HepG2 (cell line): ENCODE data around the gene NPBWR2. TPM values are rescaled to one million over a fixed set of nuclear protein-coding genes. Genes with fewer than 3 reads are reported as not detected.
A peak's percentile ranks its signal among the peaks of the same experiment; 100 is the strongest.

Source experiments
- CCDC6 ChIP-seq: sonication (generic); formaldehyde crosslinking; IDR thresholded peaks from 2 replicates; pipeline ENCODE4 v1.8.1; 2022; ENCODE audit warnings: mild to moderate bottlenecking, missing genetic modification reagents, moderate library complexity
- HOXD1 ChIP-seq: sonication (generic); formaldehyde crosslinking; IDR thresholded peaks from 2 replicates; pipeline ENCODE4 v1.5.0; 2020; ENCODE audit warnings: missing genetic modification reagents
- KLF11 ChIP-seq: IDR thresholded peaks from 2 replicates; pipeline ENCODE4 v1.6.1; 2016; ENCODE audit warnings: missing compliant biosample characterization
- KLF16 ChIP-seq, 2 experiments: sonication (generic) in 1 of 2; formaldehyde crosslinking in 1 of 2; IDR thresholded peaks; 2 replicates each; pipeline versions ENCODE4 v1.6.1 to v1.8.0; 2016 to 2023; ENCODE audit warnings: missing genetic modification reagents in 2 of 2, missing compliant biosample characterization in 1 of 2
- MNT ChIP-seq: fragments of 450-650 bp; IDR thresholded peaks from 2 replicates; pipeline ENCODE4 v1.6.1; 2016
- PAF1 ChIP-seq: IDR thresholded peaks from 2 replicates; pipeline ENCODE4 v1.6.1; 2016; ENCODE audit warnings: missing genetic modification reagents, missing compliant biosample characterization
- PHF21A ChIP-seq: sonication (generic); formaldehyde crosslinking; IDR thresholded peaks from 2 replicates; pipeline ENCODE4 v1.5.0; 2020; ENCODE audit warnings: mild to moderate bottlenecking, missing genetic modification reagents
- RAD51 ChIP-seq: fragments of 450-650 bp; IDR thresholded peaks from 2 replicates; pipeline ENCODE4 v1.6.1; 2016; ENCODE audit warnings: borderline replicate concordance
- RARA ChIP-seq: IDR thresholded peaks from 2 replicates; pipeline ENCODE4 v1.6.1; 2016; ENCODE audit warnings: missing genetic modification reagents, missing compliant biosample characterization
- RARG ChIP-seq: sonication (generic); formaldehyde crosslinking; IDR thresholded peaks from 2 replicates; pipeline ENCODE4 v1.4.0; 2020; ENCODE audit warnings: low read depth, mild to moderate bottlenecking, missing genetic modification reagents
- RELA ChIP-seq: sonication (generic); formaldehyde crosslinking; IDR thresholded peaks from 2 replicates; pipeline ENCODE4 v1.4.0; 2020; ENCODE audit warnings: missing genetic modification reagents
- TRIM22 ChIP-seq: fragments of 450-650 bp; IDR thresholded peaks from 2 replicates; pipeline ENCODE4 v1.6.1; 2017
- ZBTB34 ChIP-seq: sonication (generic); formaldehyde crosslinking; IDR thresholded peaks from 2 replicates; pipeline ENCODE4 v1.8.0; 2022; ENCODE audit warnings: mild to moderate bottlenecking, missing genetic modification reagents
- ZFP36L2 ChIP-seq: sonication (generic); formaldehyde crosslinking; IDR thresholded peaks from 2 replicates; pipeline ENCODE4 v1.4.0; 2020; ENCODE audit warnings: missing genetic modification reagents
- ZNF17 ChIP-seq: sonication (generic); formaldehyde crosslinking; IDR thresholded peaks from 2 replicates; pipeline ENCODE4 v1.5.0; 2020; ENCODE audit warnings: mild to moderate bottlenecking, missing genetic modification reagents
- ZNF274 ChIP-seq: sonication (generic); formaldehyde crosslinking; IDR thresholded peaks from 2 replicates; pipeline ENCODE4 v1.5.1; 2020; ENCODE audit warnings: mild to moderate bottlenecking, missing genetic modification reagents
- ZNF292 ChIP-seq: sonication (generic); formaldehyde crosslinking; IDR thresholded peaks from 2 replicates; pipeline ENCODE4 v1.8.1; 2022; ENCODE audit warnings: mild to moderate bottlenecking, low read depth, missing genetic modification reagents, borderline replicate concordance
- ZNF501 ChIP-seq: sonication (generic); formaldehyde crosslinking; IDR thresholded peaks from 2 replicates; pipeline ENCODE4 v1.5.1; 2020; ENCODE audit warnings: mild to moderate bottlenecking, moderate library complexity, missing genetic modification reagents
- ZNF629 ChIP-seq: sonication (generic); formaldehyde crosslinking; conservative IDR thresholded peaks from 2 replicates; pipeline ENCODE4 v1.5.0; 2020; ENCODE audit warnings: missing genetic modification reagents
- ZNF639 ChIP-seq: conservative IDR thresholded peaks from 2 replicates; pipeline ENCODE4 v1.6.1; 2018; ENCODE audit warnings: missing genetic modification reagents
- ZNF772 ChIP-seq: sonication (generic); formaldehyde crosslinking; IDR thresholded peaks from 2 replicates; pipeline ENCODE4 v1.5.0; 2020; ENCODE audit warnings: mild to moderate bottlenecking, missing genetic modification reagents
- ZNF773 ChIP-seq: sonication (generic); formaldehyde crosslinking; IDR thresholded peaks from 2 replicates; pipeline ENCODE4 v1.4.0; 2020; ENCODE audit warnings: missing genetic modification reagents, borderline replicate concordance
- ZNF780A ChIP-seq: sonication (generic); formaldehyde crosslinking; IDR thresholded peaks from 2 replicates; pipeline ENCODE4 v1.8.0; 2022; ENCODE audit warnings: mild to moderate bottlenecking, missing genetic modification reagents, moderate library complexity
- polyA plus RNA-seq, 8 experiments: library from polyadenylated mRNA; depleted of rRNA in 3 of 8; stranded (reverse) in 7 of 8; unstranded in 1 of 8; fragments of >200 nt; fragmentation: Illumina TruSeq in 4 of 8; extraction: Trizol in 4 of 8; gene quantifications; 2 replicates each; pipeline versions ENCODE4 v1.2.1 to v1.2.3, GENCODE V29; 2011 to 2016; ENCODE audit warnings: low read depth in 4 of 8, missing spikeins in 1 of 8, mixed read lengths in 1 of 8; ENCODE audit not compliant: insufficient read depth in 1 of 8
- total RNA-seq, 5 experiments: library from RNA; depleted of rRNA; stranded (reverse); fragments of >200 nt; fragmentation: Illumina TruSeq; extraction: Trizol; gene quantifications; 2 replicates each; pipeline ENCODE4 v1.2.3, GENCODE V29; 2016; ENCODE audit warnings: low read depth in 1 of 5
- TF ChIP-seq, protein P1 (sequence below): IDR thresholded peaks from 2 replicates; pipeline ENCODE4 v1.6.1; 2018; ENCODE audit warnings: missing genetic modification reagents, mild to moderate bottlenecking, missing compliant biosample characterization

The NPBWR2 gene
- total and polyA plus RNA-seq, 2 of the 13 experiments (the other 11 are each of a cell fraction or from before 2014, with no cell fraction given) = not detected

GRCh38 chr20:64056889-64057627, 50.3 kb downstream of the NPBWR2 start (continued):
- TF ChIP-seq ZNF780A (CRISPR knock-in tag) (no peak; the same call in 1 of the 2 replicates), RAD51 (no peak), RARA (no peak; the same call in 1 of the 2 replicates), ZBTB34 (CRISPR knock-in tag) (peak; percentile 81), PHF21A (CRISPR knock-in tag) (0 out of 2 replicates have a peak, but pooled peaks have one; percentile 8), ZNF274 (peak; percentile 92), RARG (CRISPR knock-in tag) (no peak), ZNF501 (CRISPR knock-in tag) (peak; percentile 68; the same call in 1 of the 2 replicates), HOXD1 (CRISPR knock-in tag) (no peak), KLF16 (CRISPR knock-in tag; IDR thresholded peaks at IDR 0.05) (no peak), RELA (no peak), ZNF772 (peak; percentile 42; the same call in 1 of the 2 replicates), ZNF773 (0 out of 2 replicates have a peak, but pooled peaks have one; percentile 7), ZNF629 (no peak), ZNF17 (CRISPR knock-in tag) (no peak), ZFP36L2 (no peak), ZNF639 (CRISPR knock-in tag) (no peak), PAF1 (no peak), ZNF292 (CRISPR knock-in tag) (no peak; the same call in 1 of the 2 replicates), KLF11 (CRISPR knock-in tag) (no peak; the same call in 1 of the 2 replicates), TRIM22 (no peak), MNT (no peak), CCDC6 (CRISPR knock-in tag) (peak; percentile 83; the same call in 1 of the 2 replicates)
- TF ChIP-seq, protein P1, sequence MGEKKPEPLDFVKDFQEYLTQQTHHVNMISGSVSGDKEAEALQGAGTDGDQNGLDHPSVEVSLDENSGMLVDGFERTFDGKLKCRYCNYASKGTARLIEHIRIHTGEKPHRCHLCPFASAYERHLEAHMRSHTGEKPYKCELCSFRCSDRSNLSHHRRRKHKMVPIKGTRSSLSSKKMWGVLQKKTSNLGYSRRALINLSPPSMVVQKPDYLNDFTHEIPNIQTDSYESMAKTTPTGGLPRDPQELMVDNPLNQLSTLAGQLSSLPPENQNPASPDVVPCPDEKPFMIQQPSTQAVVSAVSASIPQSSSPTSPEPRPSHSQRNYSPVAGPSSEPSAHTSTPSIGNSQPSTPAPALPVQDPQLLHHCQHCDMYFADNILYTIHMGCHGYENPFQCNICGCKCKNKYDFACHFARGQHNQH (CRISPR knock-in tag) = no peak; the same call in 1 of the 2 replicates
